B cell (primary cell): ENCODE measurements around the gene KCTD5. TPM values are rescaled to one million over a fixed set of nuclear protein-coding genes. Genes with fewer than 3 reads are reported as not detected.

Experiments used
- ATAC-seq: fragments of 200-7000 bp; cut with Tn5 transposase; one replicate; pipeline ENCODE4 v1.10.0; 2021; ENCODE audit warnings: low read depth, mild to moderate bottlenecking, moderate number of reproducible peaks, moderate library complexity
- CTCF ChIA-PET: fragments of 350-600 bp; sonication (Branson Sonifier 250); formaldehyde crosslinking; loops from one replicate; lab custom pipeline; 2021; ENCODE audit warnings: antibody characterized with exemption, inconsistent platforms; lab: Charles Lee
- POLR2A ChIA-PET: fragments of 350-600 bp; sonication (Branson Sonifier 250); formaldehyde crosslinking; loops from one replicate; lab custom pipeline; 2021; ENCODE audit warnings: antibody characterized with exemption; lab: Charles Lee
- DNase-seq: peaks from one replicate; pipeline ENCODE4 v3.0.0; 2013
- H2AFZ ChIP-seq: 2 replicates; pipeline ENCODE4 v1.6.1; 2012; ENCODE audit warnings: mild to moderate bottlenecking, low read depth, low read length; ENCODE audit not compliant: insufficient read depth, poor library complexity, severe bottlenecking
- H3K27ac ChIP-seq, 2 donors: 1 replicate in 1 of 2; 2 replicates in 1 of 2; pipeline ENCODE4 v1.5.1; 2012 to 2013; ENCODE audit warnings: low read length in 2 of 2, mild to moderate bottlenecking in 2 of 2, moderate library complexity in 1 of 2
- H3K27me3 ChIP-seq, 4 experiments: fragments of 200-600 bp in 1 of 4; sonication (generic) in 1 of 4; replicated peaks in 1 of 4; 1 replicate in 2 of 4; 2 replicates in 2 of 4; pipeline versions ENCODE4 v1.6.1 to v1.7.0; 2013 to 2016; ENCODE audit warnings: low read length in 3 of 4, mild to moderate bottlenecking in 2 of 4, mixed read lengths in 1 of 4, moderate library complexity in 1 of 4; ENCODE audit not compliant: insufficient read depth in 4 of 4, control insufficient read depth in 3 of 4; ENCODE audit errors: control extremely low read depth in 1 of 4
- H3K36me3 ChIP-seq, 2 experiments: replicated peaks in 1 of 2; 1 replicate in 1 of 2; 2 replicates in 1 of 2; pipeline versions ENCODE4 v1.6.1 to v1.7.1; 2013; ENCODE audit warnings: low read length in 1 of 2; ENCODE audit not compliant: insufficient read depth in 2 of 2, control insufficient read depth in 1 of 2; ENCODE audit errors: control extremely low read depth in 1 of 2, extremely low read depth in 1 of 2
- H3K4me1 ChIP-seq, 2 donors: fragments of 200-600 bp in 1 of 2; sonication (generic) in 1 of 2; 1 replicate in 1 of 2; 2 replicates in 1 of 2; pipeline versions ENCODE4 v1.5.1 to v1.6.1; 2013 to 2017; ENCODE audit warnings: low read length in 2 of 2; ENCODE audit not compliant: control insufficient read depth in 2 of 2, insufficient read depth in 2 of 2
- H3K4me2 ChIP-seq: replicated peaks from 2 replicates; pipeline ENCODE3; 2012; ENCODE audit warnings: mild to moderate bottlenecking, low read depth, low read length; ENCODE audit not compliant: poor library complexity, severe bottlenecking
- H3K4me3 ChIP-seq, 5 experiments: fragments of 200-600 bp in 1 of 5; sonication (generic) in 1 of 5; 1 replicate in 3 of 5; 2 replicates in 2 of 5; pipeline versions ENCODE4 v1.5.1 to v1.7.0; 2011 to 2016; ENCODE audit warnings: low read length in 4 of 5, mild to moderate bottlenecking in 4 of 5, low read depth in 2 of 5, control low read depth in 1 of 5, moderate library complexity in 1 of 5; ENCODE audit not compliant: insufficient read depth in 1 of 5; ENCODE audit errors: control extremely low read depth in 1 of 5, extremely low read depth in 1 of 5
- H3K79me2 ChIP-seq: fragments of 200-600 bp; sonication (generic); one replicate; pipeline ENCODE4 v1.6.0; 2016; ENCODE audit warnings: low read length; ENCODE audit not compliant: control insufficient read depth, insufficient read depth
- H3K9ac ChIP-seq: fragments of 200-600 bp; sonication (generic); 2 replicates; pipeline ENCODE4 v1.6.1; 2017; ENCODE audit warnings: mild to moderate bottlenecking, low read length, moderate library complexity
- H3K9me3 ChIP-seq, 3 donors: one replicate each; pipeline versions ENCODE4 v1.6.1 to v1.7.1; 2013; ENCODE audit warnings: low read length in 2 of 3; ENCODE audit not compliant: control insufficient read depth in 2 of 3, insufficient read depth in 1 of 3; ENCODE audit errors: control extremely low read depth in 1 of 3
- H4K20me1 ChIP-seq: 2 replicates; pipeline ENCODE4 v1.6.0; 2012; ENCODE audit warnings: mild to moderate bottlenecking, low read length; ENCODE audit not compliant: insufficient read depth, control insufficient read depth, poor library complexity, severe bottlenecking
- H3K27ac Mint-ChIP-seq: one replicate; pipeline ENCODE4 v1.8.0; 2021; ENCODE audit warnings: mixed read lengths
- H3K27me3 Mint-ChIP-seq: one replicate; pipeline ENCODE4 v1.8.0; 2021; ENCODE audit warnings: mixed read lengths
- H3K4me1 Mint-ChIP-seq: one replicate; pipeline ENCODE4 v1.8.0; 2021; ENCODE audit warnings: mixed read lengths
- H3K4me3 Mint-ChIP-seq: one replicate; pipeline ENCODE4 v1.8.0; 2021; ENCODE audit warnings: mixed read lengths
- H3K9me3 Mint-ChIP-seq: one replicate; pipeline ENCODE4 v1.8.0; 2022; ENCODE audit warnings: mixed read lengths; ENCODE audit not compliant: insufficient read depth
- CTCF ChIP-seq: fragments of 200-600 bp; IDR thresholded peaks from one replicate; pipeline ENCODE4 v1.8.0; 2022; ENCODE audit warnings: antibody characterized with exemption, mild to moderate bottlenecking
- EZH2 ChIP-seq: IDR thresholded peaks from 2 replicates; pipeline ENCODE4 v1.6.1; 2012; ENCODE audit warnings: borderline replicate concordance, low read depth, mild to moderate bottlenecking, moderate library complexity, low read length; ENCODE audit not compliant: insufficient read depth, poor library complexity, severe bottlenecking
- WGBS: methylation state at CpG from one replicate; pipeline ENCODE4 v1.1.5; 2013; ENCODE audit warnings: missing lambda C conversion rate; ENCODE audit not compliant: insufficient coverage; 5-methylcytosine and 5-hydroxymethylcytosine counted together
- intact Hi-C: fragments of 100-400 bp; cut with micrococcal nuclease; formaldehyde crosslinking; loops from one replicate; pipeline ENCODE4 v1.10.0; 2022
- polyA plus RNA-seq: library from polyadenylated mRNA; depleted of rRNA; stranded (reverse); fragments of >200 nt; gene quantifications from 2 replicates; pipeline ENCODE4 v1.2.3, GENCODE V29; 2012
- total RNA-seq, 2 donors: library from RNA; stranded (reverse); fragments of 120-200 nt in 1 of 2; gene quantifications; 1 replicate in 1 of 2; 2 replicates in 1 of 2; pipeline versions ENCODE4 v1.2.3 to v1.2.4, GENCODE V29; 2013 to 2022

KCTD5 gene
- total and polyA plus RNA-seq, 2 donors (not counting 1 experiment from before 2014, with no cell fraction given): 17.2 to 37.3 TPM

- Histone ChIP-seq H4K20me1 (no peaks in the 10 kb centered on the region), H3K36me3 (peaks cover 0 to 13% of the 10 kb centered on the region in 2 experiments), H2AFZ (no peak overlapping the region), H3K4me1 (no peaks in the 10 kb centered on the region), H3K4me2 (no peak overlapping the region), H3K27me3 (no peaks in the 10 kb centered on the region), H3K4me3 (no peak overlapping the region), H3K27ac (no peak overlapping the region), H3K79me2 (peaks cover 4% of the 10 kb centered on the region), H3K9ac (no peak overlapping the region), H3K9me3 (no peaks in the 10 kb centered on the region)
- intact Hi-C loops: no loop called here
- WGBS: 80% methylated on average over 20 of the region's 23 CpGs
- peak overlapping the region; percentile 9 for H3K4me3 Mint-ChIP-seq
- ChIA-PET CTCF (interaction anchor here (1.0 kb wide), 1 partner anchor 263 kb away, joined by 3 read pairs; no protein-coding TSS in a partner anchor), POLR2A (no interaction called here)
- peaks cover 15% of the 10 kb centered on the region for H3K4me1 Mint-ChIP-seq
- no peaks in the 10 kb centered on the region for H3K9me3 Mint-ChIP-seq
- DNase-seq (no peak), ATAC-seq (no peak)
- TF ChIP-seq EZH2 (no peak), CTCF (no peak)
- H3K27me3 Mint-ChIP-seq: no peaks in the 10 kb centered on the region
- no peak overlapping the region for H3K27ac Mint-ChIP-seq
Measured at GRCh38 chr16:2663553-2664546, 18.5 kb upstream of the KCTD5 start.

GRCh38 chr16:2664574-2664982 lies 17.7 kb upstream of the KCTD5 start:
- H3K4me2 ChIP-seq: no peak overlapping the region

More at GRCh38 chr16:2664574-2664982, 17.7 kb upstream of the KCTD5 start:
- Mint-ChIP-seq H3K27ac (no peak overlapping the region), H3K4me1 (peaks cover 18% of the 10 kb centered on the region), H3K27me3 (no peaks in the 10 kb centered on the region), H3K9me3 (no peaks in the 10 kb centered on the region), H3K4me3 (no peak overlapping the region)
- Histone ChIP-seq H3K27ac (no peak overlapping the region), H3K4me3 (no peak overlapping the region), H3K4me1 (no peaks in the 10 kb centered on the region), H3K36me3 (peaks cover 0 to 14% of the 10 kb centered on the region in 2 experiments), H3K9me3 (no peaks in the 10 kb centered on the region), H2AFZ (no peak overlapping the region), H3K27me3 (no peaks in the 10 kb centered on the region), H3K79me2 (peaks cover 6% of the 10 kb centered on the region), H4K20me1 (no peaks in the 10 kb centered on the region), H3K9ac (no peak overlapping the region)
- WGBS: 86% methylated on average over 8 of the region's 9 CpGs
- POLR2A ChIA-PET: no interaction called here
- CTCF ChIA-PET: interaction anchor here (1.0 kb wide), 1 partner anchor 263 kb away, joined by 3 read pairs; no protein-coding TSS in a partner anchor
- ATAC-seq: no peak
- intact Hi-C loops: no loop called here
- TF ChIP-seq EZH2 (no peak), CTCF (no peak)
- DNase-seq: no peak
